Neural cell (in vitro differentiated cells): ENCODE measurements around the gene ZFYVE19.

ENCODE experiments used
- CTCF ChIP-seq: fragments of 450-650 bp; IDR thresholded peaks from 2 replicates; pipeline ENCODE4 v1.5.1; 2014; ENCODE audit warnings: antibody characterized with exemption, mild to moderate bottlenecking, moderate library complexity; ENCODE audit not compliant: poor library complexity, severe bottlenecking
- EP300 ChIP-seq: fragments of 450-650 bp; conservative IDR thresholded peaks from 2 replicates; pipeline ENCODE4 v1.6.1; 2014; ENCODE audit warnings: antibody characterized with exemption, mild to moderate bottlenecking, moderate library complexity; ENCODE audit not compliant: poor library complexity, severe bottlenecking
- MXI1 ChIP-seq: fragments of 450-650 bp; conservative IDR thresholded peaks from 2 replicates; pipeline ENCODE4 v1.6.1; 2014; ENCODE audit warnings: antibody characterized with exemption, mild to moderate bottlenecking; ENCODE audit not compliant: poor library complexity, severe bottlenecking
- POLR2AphosphoS5 ChIP-seq: IDR thresholded peaks from 2 replicates; pipeline ENCODE4 v1.6.1; 2012
- RAD21 ChIP-seq: fragments of 450-650 bp; conservative IDR thresholded peaks from 2 replicates; pipeline ENCODE4 v1.6.1; 2014; ENCODE audit warnings: antibody characterized with exemption, mild to moderate bottlenecking, moderate library complexity
- REST ChIP-seq: IDR thresholded peaks from 2 replicates; pipeline ENCODE4 v1.6.1; 2012; ENCODE audit warnings: borderline replicate concordance

- TF ChIP-seq MXI1 (no peak), CTCF (no peak), POLR2AphosphoS5 (no peak), REST (no peak), EP300 (no peak), RAD21 (no peak)
These were observed 29.1 kb downstream of the ZFYVE19 start for GRCh38 chr15:40836020-40836419.
